Peyer's patch (tissue), 4 donors: ENCODE data around the gene TM6SF1. TPM values are rescaled to one million over a fixed set of nuclear protein-coding genes. Genes with fewer than 3 reads are reported as not detected.
A peak's percentile ranks its signal among the peaks of the same experiment; 100 is the strongest.
"Not testable (repeated sequence)": the region's sequence is repeated elsewhere in the genome, so short reads cannot be mapped to it uniquely, and the experiment has no call there.

Experiments used
- DNase-seq, 3 donors: peaks; one replicate each; pipeline ENCODE4 v3.0.0-alpha.2; 2017 to 2019
- H3K27ac ChIP-seq, 4 donors: fragments of 200-600 bp; sonication (generic); one replicate each; pipeline ENCODE4 v1.5.1; 2016 to 2019
- H3K27me3 ChIP-seq, 2 donors: fragments of 200-600 bp; sonication (generic); one replicate each; pipeline ENCODE4 v1.5.1; 2019
- H3K36me3 ChIP-seq, 3 donors: fragments of 200-600 bp; sonication (generic); one replicate each; pipeline ENCODE4 v1.5.1; 2016 to 2019
- H3K4me1 ChIP-seq, 4 donors: fragments of 200-600 bp; sonication (generic); one replicate each; pipeline ENCODE4 v1.5.1; 2016 to 2019
- H3K4me3 ChIP-seq, 4 donors: fragments of 200-600 bp; sonication (generic); 1 replicate in 3 of 4; 2 replicates in 1 of 4; pipeline ENCODE4 v1.5.1; 2016 to 2019; ENCODE audit warnings: mild to moderate bottlenecking in 1 of 4
- H3K9me3 ChIP-seq, 4 donors: fragments of 200-600 bp; sonication (generic); one replicate each; pipeline ENCODE4 v1.5.1; 2016 to 2019; ENCODE audit warnings: mild to moderate bottlenecking in 1 of 4
- CTCF ChIP-seq, 6 experiments: fragments of 450-650 bp in 4 of 6; fragments of 200-600 bp in 2 of 6; sonication (generic) in 1 of 6; IDR thresholded peaks; one replicate each; pipeline ENCODE4 v1.5.1; 2017 to 2019; ENCODE audit warnings: antibody characterized with exemption in 6 of 6, mild to moderate bottlenecking in 3 of 6, moderate library complexity in 1 of 6
- POLR2A ChIP-seq, 2 donors: fragments of 450-650 bp; IDR thresholded peaks; one replicate each; pipeline ENCODE4 v1.5.1; 2017; ENCODE audit warnings: antibody characterized with exemption in 2 of 2, mild to moderate bottlenecking in 2 of 2, moderate library complexity in 2 of 2
- total RNA-seq, 4 donors: library from RNA; depleted of rRNA; stranded (reverse); fragments of >200 nt; gene quantifications; one replicate each; pipeline ENCODE4 v1.1.0, GENCODE V29; 2016

The TM6SF1 gene
- total RNA-seq, 4 donors from 2014 or later, result 3.3 to 3.5 TPM; not detected in 2

DNA sequence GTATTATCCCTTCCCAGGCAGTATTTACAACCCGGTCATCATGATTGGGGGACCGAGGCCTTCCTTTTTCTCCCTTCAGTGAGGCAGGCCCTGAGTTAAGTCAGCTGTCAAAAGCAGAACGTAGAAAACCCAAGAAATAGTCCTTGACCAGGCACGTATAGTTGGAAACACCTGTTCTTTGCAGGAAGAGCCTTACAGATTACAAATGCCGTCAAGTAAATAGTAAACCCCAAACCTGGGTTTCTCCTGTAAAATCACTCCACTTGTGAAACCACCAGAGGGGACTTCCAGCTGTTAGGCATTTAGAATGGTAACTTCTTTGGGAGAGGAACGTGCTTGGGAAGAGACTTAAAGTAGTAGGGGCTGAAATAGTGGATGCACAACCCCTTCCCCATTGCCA, 39.4 kb upstream of the TM6SF1 start:
- H3K27me3 ChIP-seq, result no peaks in the 10 kb centered on the region
- DNase-seq, result no peak

GRCh38 chr15:83069211-83069642, 38.2 kb upstream of the TM6SF1 start:
- not testable (repeated sequence) for H3K4me3 ChIP-seq, DNase-seq, H3K36me3 ChIP-seq, H3K27ac ChIP-seq, H3K27me3 ChIP-seq, H3K9me3 ChIP-seq
- H3K4me1 ChIP-seq, result peaks cover 0 to 17% (median 0%) of the 10 kb centered on the region in 4 donors

More for the DNA sequence above, 39.4 kb upstream of the TM6SF1 start:
- Histone ChIP-seq H3K4me3 (no peak overlapping the region), H3K4me1 (peaks cover 0 to 29% (median 0%) of the 10 kb centered on the region in 4 donors), H3K27ac (peak overlapping the region in 2 of 4 donors; percentile 93 to 97), H3K9me3 (peaks cover 0 to 2% (median 0%) of the 10 kb centered on the region in 4 donors), H3K36me3 (no peaks in the 10 kb centered on the region)
- TF ChIP-seq CTCF (IDR thresholded peaks at IDR 0.05) (no peak), POLR2A (IDR thresholded peaks at IDR 0.05) (no peak)

GRCh38 chr15:83077491-83078230, 29.8 kb upstream of the TM6SF1 start:
- H3K27me3 ChIP-seq, result no peaks in the 10 kb centered on the region
- no peaks in the 10 kb centered on the region for H3K36me3 ChIP-seq
- H3K4me3 ChIP-seq, result no peak overlapping the region
- DNase-seq, result no peak
- H3K9me3 ChIP-seq, result peaks cover 0 to 9% (median 3%) of the 10 kb centered on the region in 4 donors
- no peaks in the 10 kb centered on the region for H3K4me1 ChIP-seq
- no peak overlapping the region for H3K27ac ChIP-seq
- TF ChIP-seq POLR2A (IDR thresholded peaks at IDR 0.05) (no peak), CTCF (IDR thresholded peaks at IDR 0.05) (no peak)

GRCh38 chr15:83078712-83079111, 28.7 kb upstream of the TM6SF1 start:
- Histone ChIP-seq H3K36me3 (no peaks in the 10 kb centered on the region), H3K9me3 (peaks cover 0 to under 1% (median under 1%) of the 10 kb centered on the region in 4 donors), H3K27me3 (no peaks in the 10 kb centered on the region), H3K27ac (no peak overlapping the region), H3K4me3 (no peak overlapping the region), H3K4me1 (no peaks in the 10 kb centered on the region)
- no peak for TF ChIP-seq CTCF (IDR thresholded peaks at IDR 0.05)
- no peak for TF ChIP-seq POLR2A (IDR thresholded peaks at IDR 0.05)
- no peak for DNase-seq

- H3K9me3 ChIP-seq, result no peaks in the 10 kb centered on the region
- TF ChIP-seq POLR2A (IDR thresholded peaks at IDR 0.05) (no peak), CTCF (IDR thresholded peaks at IDR 0.05) (no peak)
- H3K27me3 ChIP-seq, result no peaks in the 10 kb centered on the region
- H3K4me3 ChIP-seq, result no peak overlapping the region
- no peak overlapping the region for H3K27ac ChIP-seq
- DNase-seq, result no peak
- H3K36me3 ChIP-seq, result no peaks in the 10 kb centered on the region
- no peaks in the 10 kb centered on the region for H3K4me1 ChIP-seq
These were observed 26.0 kb upstream of the TM6SF1 start for GRCh38 chr15:83081256-83082014.
